Fibroblast of pulmonary artery (primary cell): Measurements from ENCODE around the gene EXOC3L4.

Source experiments
- DNase-seq: peaks from one replicate; pipeline ENCODE4 v3.0.0-alpha.2; 2010; ENCODE audit warnings: low read depth
- H3K4me3 ChIP-seq: replicated peaks from 2 replicates; pipeline ENCODE4 v1.5.1; 2011; ENCODE audit warnings: low read depth, mild to moderate bottlenecking, control low read depth, low read length, moderate library complexity
- CTCF ChIP-seq: IDR thresholded peaks from 2 replicates; pipeline ENCODE4 v1.5.1; 2011; ENCODE audit warnings: mild to moderate bottlenecking, control low read depth, low read length, inconsistent platforms; ENCODE audit errors: missing control alignments

Gene EXOC3L4

GRCh38 chr14:103108749-103109207 is 14.3 kb downstream of the EXOC3L4 start:
- H3K4me3 ChIP-seq, result no peak overlapping the region
- TF ChIP-seq CTCF, result no peak
- DNase-seq, result no peak

GRCh38 chr14:103109535-103110441 is 15.3 kb downstream of the EXOC3L4 start:
- peak; percentile 61 for DNase-seq
- TF ChIP-seq CTCF, result no peak
- no peak overlapping the region for H3K4me3 ChIP-seq

GRCh38 chr14:103110681-103111231 is 16.2 kb downstream of the EXOC3L4 start:
- TF ChIP-seq CTCF, result no peak
- H3K4me3 ChIP-seq, result no peak overlapping the region
- DNase-seq, result no peak

- DNase-seq, result no peak
- TF ChIP-seq CTCF, result no peak
- no peak overlapping the region for H3K4me3 ChIP-seq
Measured at GRCh38 chr14:103111232-103111868, 16.8 kb downstream of the EXOC3L4 start.

GRCh38 chr14:103112400-103113243 is 18.1 kb downstream of the EXOC3L4 start:
- H3K4me3 ChIP-seq, result no peak overlapping the region
- TF ChIP-seq CTCF, result no peak
- DNase-seq, result no peak

GRCh38 chr14:103113303-103113702 is 18.8 kb downstream of the EXOC3L4 start:
- TF ChIP-seq CTCF, result no peak
- no peak for DNase-seq
- H3K4me3 ChIP-seq, result no peak overlapping the region
